Inflammatory macrophage (primary cell): Measurements from ENCODE around the gene THAP3.
A peak's percentile ranks its signal among the peaks of the same experiment; 100 is the strongest.
"Not testable (repeated sequence)": the region's sequence is repeated elsewhere in the genome, so short reads cannot be mapped to it uniquely, and the experiment has no call there.

Experiments
- DNase-seq, 2 donors: peaks; one replicate each; pipeline ENCODE4 v3.0.0-alpha.2; 2020 to 2022

The THAP3 gene

GRCh38 chr1:6591222-6591621, 33.4 kb upstream of the THAP3 start:
- DNase-seq = peak; percentile 45 to 61

GRCh38 chr1:6591644-6592043, 33.0 kb upstream of the THAP3 start:
- peak in 1 of 2 donors; percentile 2 for DNase-seq

- no peak for DNase-seq
These were observed 32.2 kb upstream of the THAP3 start for GRCh38 chr1:6592441-6592840.

GRCh38 chr1:6592865-6593593, 31.6 kb upstream of the THAP3 start:
- no peak for DNase-seq

- DNase-seq = no peak
These were observed 30.9 kb upstream of the THAP3 start for GRCh38 chr1:6593810-6594209.

GRCh38 chr1:6594977-6595740, 29.5 kb upstream of the THAP3 start:
- DNase-seq = no peak

GRCh38 chr1:6596351-6596750, 28.3 kb upstream of the THAP3 start:
- no peak for DNase-seq

GRCh38 chr1:6596886-6597776, 27.5 kb upstream of the THAP3 start:
- no peak for DNase-seq

- DNase-seq = no peak
These were observed 26.9 kb upstream of the THAP3 start for GRCh38 chr1:6597777-6598131.

GRCh38 chr1:6599141-6599975, 25.3 kb upstream of the THAP3 start:
- DNase-seq = peak; percentile 65 to 73

- not testable (repeated sequence) for DNase-seq
These were observed 24.7 kb upstream of the THAP3 start for GRCh38 chr1:6599991-6600390.

GRCh38 chr1:6600410-6601048, 24.1 kb upstream of the THAP3 start:
- DNase-seq = no peak

- peak; percentile 87 to 91 for DNase-seq
These were observed 23.4 kb upstream of the THAP3 start for GRCh38 chr1:6601049-6601922.

GRCh38 chr1:6601923-6602668, 22.6 kb upstream of the THAP3 start:
- peak in 1 of 2 donors; percentile 26 for DNase-seq

GRCh38 chr1:6602669-6603237, 21.9 kb upstream of the THAP3 start, which contains the start of gene KLHL21:
KLHL21 (minus strand) TSS chr1:6602869; CDS start chr1:6602817, 52 bp downstream.
- DNase-seq = peak; percentile 89 to 95

- DNase-seq = peak; percentile 61 to 73
These were observed 21.3 kb upstream of the THAP3 start for GRCh38 chr1:6603238-6603914.

GRCh38 chr1:6603915-6604558, 20.6 kb upstream of the THAP3 start:
- peak; percentile 46 to 66 for DNase-seq
